ENCODE results near the gene TMEM38B.

TMEM38B gene

GRCh38 chr9:105662184-105663104, 31.9 kb upstream of the TMEM38B start, which contains the start of gene TAL2:
TSS of gene TAL2 (plus strand) at chr9:105662457. CDS start at chr9:105662497, 40 bp downstream.
- no peaks in the 10 kb centered on the region for H3K9me3 ChIP-seq (ENCODE audit: low read depth, low read length)
- TF ChIP-seq POLR2AphosphoS5 (IDR thresholded peaks at IDR 0.05; ENCODE audit: borderline replicate concordance, low read depth, low read length) = no peak
- no peak for TF ChIP-seq EZH2 (IDR thresholded peaks at IDR 0.05)
- TF ChIP-seq FOXP2 (optimal IDR thresholded peaks at IDR 0.05; ENCODE audit: control extremely low read depth, extremely low read length, insufficient read depth) = no peak

GRCh38 chr9:105663914-105664313, 30.4 kb upstream of the TMEM38B start:
- no peak overlapping the region for H3K27ac ChIP-seq
- H3K9me3 ChIP-seq (ENCODE audit: low read depth, low read length) = no peaks in the 10 kb centered on the region
- no peak for TF ChIP-seq POLR2AphosphoS5 (IDR thresholded peaks at IDR 0.05; ENCODE audit: borderline replicate concordance, low read depth, low read length)
- no peak for TF ChIP-seq EZH2 (IDR thresholded peaks at IDR 0.05)
- no peak for TF ChIP-seq FOXP2 (optimal IDR thresholded peaks at IDR 0.05; ENCODE audit: control extremely low read depth, extremely low read length, insufficient read depth)
- no peak overlapping the region for H3K4me3 ChIP-seq
- H3K9ac ChIP-seq (ENCODE audit: insufficient read length) = no peak overlapping the region
- no peak for DNase-seq (ENCODE audit: low read depth, low spot score)
- no peaks in the 10 kb centered on the region for H3K36me3 ChIP-seq (ENCODE audit: insufficient read depth, low read length)

More at GRCh38 chr9:105662184-105663104, 31.9 kb upstream of the TMEM38B start, which contains the start of gene TAL2:
- no peak within 1 kb of the TSS for H3K27ac ChIP-seq
- no peak within 1 kb of the TSS for H3K9ac ChIP-seq (ENCODE audit: insufficient read length)
- H3K36me3 ChIP-seq (ENCODE audit: insufficient read depth, low read length) = no peaks in the 10 kb centered on the region
- no peak within 1 kb of the TSS for H3K4me3 ChIP-seq
- DNase-seq (ENCODE audit: low read depth, low spot score) = no peak

GRCh38 chr9:105667867-105668266, 26.5 kb upstream of the TMEM38B start:
- no peak for DNase-seq (ENCODE audit: low read depth, low spot score)
- TF ChIP-seq FOXP2 (optimal IDR thresholded peaks at IDR 0.05; ENCODE audit: control extremely low read depth, extremely low read length, insufficient read depth) (no peak), POLR2AphosphoS5 (IDR thresholded peaks at IDR 0.05; ENCODE audit: borderline replicate concordance, low read depth, low read length) (no peak), EZH2 (IDR thresholded peaks at IDR 0.05) (no peak)
- Histone ChIP-seq H3K4me3 (no peak overlapping the region), H3K27ac (no peak overlapping the region), H3K9me3 (ENCODE audit: low read depth, low read length) (no peaks in the 10 kb centered on the region), H3K9ac (ENCODE audit: insufficient read length) (no peak overlapping the region), H3K36me3 (ENCODE audit: insufficient read depth, low read length) (no peaks in the 10 kb centered on the region)

GRCh38 chr9:105670315-105670714, 24.0 kb upstream of the TMEM38B start:
- no peak for DNase-seq (ENCODE audit: low read depth, low spot score)
- H3K36me3 ChIP-seq (ENCODE audit: insufficient read depth, low read length) = no peaks in the 10 kb centered on the region
- TF ChIP-seq FOXP2 (optimal IDR thresholded peaks at IDR 0.05; ENCODE audit: control extremely low read depth, extremely low read length, insufficient read depth) (no peak), EZH2 (IDR thresholded peaks at IDR 0.05) (no peak), POLR2AphosphoS5 (IDR thresholded peaks at IDR 0.05; ENCODE audit: borderline replicate concordance, low read depth, low read length) (no peak)
- H3K9ac ChIP-seq (ENCODE audit: insufficient read length) = no peak overlapping the region
- no peaks in the 10 kb centered on the region for H3K9me3 ChIP-seq (ENCODE audit: low read depth, low read length)
- H3K27ac ChIP-seq = no peak overlapping the region
- no peak overlapping the region for H3K4me3 ChIP-seq

GRCh38 chr9:105670775-105671174, 23.6 kb upstream of the TMEM38B start:
- no peak overlapping the region for H3K4me3 ChIP-seq
- DNase-seq (ENCODE audit: low read depth, low spot score) = no peak
- TF ChIP-seq EZH2 (IDR thresholded peaks at IDR 0.05) = no peak
- TF ChIP-seq POLR2AphosphoS5 (IDR thresholded peaks at IDR 0.05; ENCODE audit: borderline replicate concordance, low read depth, low read length) = no peak
- TF ChIP-seq FOXP2 (optimal IDR thresholded peaks at IDR 0.05; ENCODE audit: control extremely low read depth, extremely low read length, insufficient read depth) = no peak

GRCh38 chr9:105672711-105673234, 21.6 kb upstream of the TMEM38B start:
- Histone ChIP-seq H3K36me3 (ENCODE audit: insufficient read depth, low read length) (no peaks in the 10 kb centered on the region), H3K4me3 (no peak overlapping the region), H3K27ac (no peak overlapping the region), H3K9me3 (ENCODE audit: low read depth, low read length) (no peaks in the 10 kb centered on the region), H3K9ac (ENCODE audit: insufficient read length) (no peak overlapping the region)
- TF ChIP-seq EZH2 (IDR thresholded peaks at IDR 0.05) (no peak), FOXP2 (optimal IDR thresholded peaks at IDR 0.05; ENCODE audit: control extremely low read depth, extremely low read length, insufficient read depth) (no peak), POLR2AphosphoS5 (IDR thresholded peaks at IDR 0.05; ENCODE audit: borderline replicate concordance, low read depth, low read length) (no peak)
- no peak for DNase-seq (ENCODE audit: low read depth, low spot score)

More at GRCh38 chr9:105670775-105671174, 23.6 kb upstream of the TMEM38B start:
- Histone ChIP-seq H3K9me3 (ENCODE audit: low read depth, low read length) (no peaks in the 10 kb centered on the region), H3K27ac (no peak overlapping the region), H3K9ac (ENCODE audit: insufficient read length) (no peak overlapping the region), H3K36me3 (ENCODE audit: insufficient read depth, low read length) (no peaks in the 10 kb centered on the region)

- TF ChIP-seq FOXP2 (optimal IDR thresholded peaks at IDR 0.05; ENCODE audit: control extremely low read depth, extremely low read length, insufficient read depth) (no peak), EZH2 (IDR thresholded peaks at IDR 0.05) (no peak), POLR2AphosphoS5 (IDR thresholded peaks at IDR 0.05; ENCODE audit: borderline replicate concordance, low read depth, low read length) (no peak)
- Histone ChIP-seq H3K36me3 (ENCODE audit: insufficient read depth, low read length) (no peaks in the 10 kb centered on the region), H3K9ac (ENCODE audit: insufficient read length) (no peak overlapping the region), H3K4me3 (no peak overlapping the region), H3K27ac (no peak overlapping the region), H3K9me3 (ENCODE audit: low read depth, low read length) (no peaks in the 10 kb centered on the region)
- no peak for DNase-seq (ENCODE audit: low read depth, low spot score)
These were observed 20.4 kb upstream of the TMEM38B start for GRCh38 chr9:105673850-105674387.

GRCh38 chr9:105676351-105676923, 17.9 kb upstream of the TMEM38B start:
- TF ChIP-seq EZH2 (IDR thresholded peaks at IDR 0.05) (no peak), POLR2AphosphoS5 (IDR thresholded peaks at IDR 0.05; ENCODE audit: borderline replicate concordance, low read depth, low read length) (no peak), FOXP2 (optimal IDR thresholded peaks at IDR 0.05; ENCODE audit: control extremely low read depth, extremely low read length, insufficient read depth) (no peak)

More at GRCh38 chr9:105676351-105676923, 17.9 kb upstream of the TMEM38B start:
- H3K9ac ChIP-seq (ENCODE audit: insufficient read length) = no peak overlapping the region
- no peak overlapping the region for H3K4me3 ChIP-seq
- no peaks in the 10 kb centered on the region for H3K36me3 ChIP-seq (ENCODE audit: insufficient read depth, low read length)
- DNase-seq (ENCODE audit: low read depth, low spot score) = no peak
- H3K27ac ChIP-seq = no peak overlapping the region
- H3K9me3 ChIP-seq (ENCODE audit: low read depth, low read length) = no peaks in the 10 kb centered on the region
